Fibroblast of gingiva (primary cell): ENCODE data around the gene MAP1LC3A.

Experiments
- DNase-seq: peaks from one replicate; pipeline ENCODE4 v3.0.0-alpha.2; 2011; ENCODE audit warnings: low read depth

Gene MAP1LC3A

GRCh38 chr20:34529742-34530141 is 28.8 kb upstream of the MAP1LC3A start:
- no peak for DNase-seq

GRCh38 chr20:34530342-34530741 is 28.2 kb upstream of the MAP1LC3A start:
- DNase-seq: no peak

- DNase-seq: no peak
Measured at GRCh38 chr20:34531608-34532265, 26.8 kb upstream of the MAP1LC3A start.

GRCh38 chr20:34532320-34532719 is 26.2 kb upstream of the MAP1LC3A start:
- no peak for DNase-seq

GRCh38 chr20:34532756-34533155 is 25.8 kb upstream of the MAP1LC3A start:
- no peak for DNase-seq

- DNase-seq: no peak
Measured at GRCh38 chr20:34534391-34535165, 23.9 kb upstream of the MAP1LC3A start.

- no peak for DNase-seq
Measured at GRCh38 chr20:34535301-34535840, 23.1 kb upstream of the MAP1LC3A start.

GRCh38 chr20:34535857-34536256 is 22.7 kb upstream of the MAP1LC3A start:
- DNase-seq: no peak

- no peak for DNase-seq
Measured at GRCh38 chr20:34536798-34537394, 21.6 kb upstream of the MAP1LC3A start.

GRCh38 chr20:34537651-34538050 is 20.9 kb upstream of the MAP1LC3A start:
- DNase-seq: no peak

- peak; percentile 66 for DNase-seq
Measured at GRCh38 chr20:34538671-34539123, 19.8 kb upstream of the MAP1LC3A start.

- DNase-seq: no peak
Measured at GRCh38 chr20:34539756-34540155, 18.8 kb upstream of the MAP1LC3A start.

- no peak for DNase-seq
Measured at GRCh38 chr20:34540596-34541263, 17.8 kb upstream of the MAP1LC3A start.

GRCh38 chr20:34541264-34541901 is 17.1 kb upstream of the MAP1LC3A start:
- no peak for DNase-seq

GRCh38 chr20:34541917-34542316 is 16.6 kb upstream of the MAP1LC3A start:
- no peak for DNase-seq

- DNase-seq: no peak
Measured at GRCh38 chr20:34542439-34542838, 16.1 kb upstream of the MAP1LC3A start.

GRCh38 chr20:34543463-34544056 is 15.0 kb upstream of the MAP1LC3A start:
- DNase-seq: no peak

- DNase-seq: no peak
Measured at GRCh38 chr20:34544109-34544796, 14.3 kb upstream of the MAP1LC3A start.

- DNase-seq: no peak
Measured at GRCh38 chr20:34546751-34547181, 11.8 kb upstream of the MAP1LC3A start.

GRCh38 chr20:34547844-34548613 is 10.5 kb upstream of the MAP1LC3A start:
- DNase-seq: no peak
